GM23338 (cell line): ENCODE results near the gene SLC39A11.

ENCODE experiments used
- CREB1 ChIP-seq: fragments of 250-450 bp; sonication (Bioruptor Pico); IDR thresholded peaks from 2 replicates; pipeline ENCODE4 v1.5.0; 2020; ENCODE audit warnings: low read depth, mild to moderate bottlenecking, moderate library complexity
- EZH2 ChIP-seq: fragments of 200-600 bp; sonication (generic); IDR thresholded peaks from one replicate; pipeline ENCODE4 v1.8.0; 2017; ENCODE audit warnings: antibody characterized with exemption, mild to moderate bottlenecking, low read depth; ENCODE audit not compliant: unreplicated experiment
- JUNB ChIP-seq: IDR thresholded peaks from one replicate; pipeline ENCODE4 v1.6.1; 2016; ENCODE audit warnings: antibody characterized with exemption; ENCODE audit not compliant: unreplicated experiment
- NANOG ChIP-seq: IDR thresholded peaks from 2 replicates; pipeline ENCODE4 v1.6.1; 2016; ENCODE audit warnings: antibody characterized with exemption, borderline replicate concordance
- POLR2AphosphoS5 ChIP-seq: IDR thresholded peaks from 2 replicates; pipeline ENCODE4 v1.6.1; 2016; ENCODE audit warnings: antibody characterized with exemption, low read depth
- TF ChIP-seq, protein P1 (sequence below), 2 experiments: fragments of 200-600 bp in 1 of 2; sonication (generic) in 1 of 2; conservative IDR thresholded peaks; 2 replicates each; pipeline versions ENCODE4 v1.5.1 to v1.6.1; 2016 to 2017; ENCODE audit warnings: antibody characterized with exemption in 2 of 2, low read depth in 2 of 2, mild to moderate bottlenecking in 2 of 2, moderate library complexity in 1 of 2
- TF ChIP-seq, protein P2 (sequence below): IDR thresholded peaks from one replicate; pipeline ENCODE4 v1.6.1; 2018; ENCODE audit warnings: antibody characterized with exemption; ENCODE audit not compliant: unreplicated experiment
- TF ChIP-seq, protein P3 (sequence below): IDR thresholded peaks from 2 replicates; pipeline ENCODE4 v1.6.1; 2016; ENCODE audit warnings: antibody characterized with exemption

DNA sequence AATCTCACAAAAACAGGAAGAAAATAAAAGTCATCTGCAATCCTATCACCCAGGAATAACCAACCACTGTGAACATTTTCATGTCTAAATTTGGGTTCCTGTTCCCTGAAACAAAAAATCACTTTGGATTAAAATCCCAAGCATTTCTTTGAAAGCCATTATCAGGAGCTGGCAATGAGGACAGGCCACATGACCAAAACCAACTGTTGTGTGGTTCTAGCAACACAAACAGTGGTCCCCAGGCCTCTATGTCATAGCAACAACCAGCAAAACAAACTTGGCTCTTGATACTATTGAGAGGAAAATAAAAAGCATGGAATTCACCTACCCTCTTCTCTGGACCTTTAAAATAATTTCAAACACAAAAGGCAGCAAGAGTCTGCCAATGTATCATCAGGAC is 252.5 kb downstream of the SLC39A11 start:
- TF ChIP-seq, protein P1, sequence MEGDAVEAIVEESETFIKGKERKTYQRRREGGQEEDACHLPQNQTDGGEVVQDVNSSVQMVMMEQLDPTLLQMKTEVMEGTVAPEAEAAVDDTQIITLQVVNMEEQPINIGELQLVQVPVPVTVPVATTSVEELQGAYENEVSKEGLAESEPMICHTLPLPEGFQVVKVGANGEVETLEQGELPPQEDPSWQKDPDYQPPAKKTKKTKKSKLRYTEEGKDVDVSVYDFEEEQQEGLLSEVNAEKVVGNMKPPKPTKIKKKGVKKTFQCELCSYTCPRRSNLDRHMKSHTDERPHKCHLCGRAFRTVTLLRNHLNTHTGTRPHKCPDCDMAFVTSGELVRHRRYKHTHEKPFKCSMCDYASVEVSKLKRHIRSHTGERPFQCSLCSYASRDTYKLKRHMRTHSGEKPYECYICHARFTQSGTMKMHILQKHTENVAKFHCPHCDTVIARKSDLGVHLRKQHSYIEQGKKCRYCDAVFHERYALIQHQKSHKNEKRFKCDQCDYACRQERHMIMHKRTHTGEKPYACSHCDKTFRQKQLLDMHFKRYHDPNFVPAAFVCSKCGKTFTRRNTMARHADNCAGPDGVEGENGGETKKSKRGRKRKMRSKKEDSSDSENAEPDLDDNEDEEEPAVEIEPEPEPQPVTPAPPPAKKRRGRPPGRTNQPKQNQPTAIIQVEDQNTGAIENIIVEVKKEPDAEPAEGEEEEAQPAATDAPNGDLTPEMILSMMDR (conservative IDR thresholded peaks at IDR 0.05; ENCODE audit: low read depth in 2 of 2), result no peak
- no peak for TF ChIP-seq NANOG
- no peak for TF ChIP-seq POLR2AphosphoS5
- no peak for TF ChIP-seq CREB1
- TF ChIP-seq, protein P2, sequence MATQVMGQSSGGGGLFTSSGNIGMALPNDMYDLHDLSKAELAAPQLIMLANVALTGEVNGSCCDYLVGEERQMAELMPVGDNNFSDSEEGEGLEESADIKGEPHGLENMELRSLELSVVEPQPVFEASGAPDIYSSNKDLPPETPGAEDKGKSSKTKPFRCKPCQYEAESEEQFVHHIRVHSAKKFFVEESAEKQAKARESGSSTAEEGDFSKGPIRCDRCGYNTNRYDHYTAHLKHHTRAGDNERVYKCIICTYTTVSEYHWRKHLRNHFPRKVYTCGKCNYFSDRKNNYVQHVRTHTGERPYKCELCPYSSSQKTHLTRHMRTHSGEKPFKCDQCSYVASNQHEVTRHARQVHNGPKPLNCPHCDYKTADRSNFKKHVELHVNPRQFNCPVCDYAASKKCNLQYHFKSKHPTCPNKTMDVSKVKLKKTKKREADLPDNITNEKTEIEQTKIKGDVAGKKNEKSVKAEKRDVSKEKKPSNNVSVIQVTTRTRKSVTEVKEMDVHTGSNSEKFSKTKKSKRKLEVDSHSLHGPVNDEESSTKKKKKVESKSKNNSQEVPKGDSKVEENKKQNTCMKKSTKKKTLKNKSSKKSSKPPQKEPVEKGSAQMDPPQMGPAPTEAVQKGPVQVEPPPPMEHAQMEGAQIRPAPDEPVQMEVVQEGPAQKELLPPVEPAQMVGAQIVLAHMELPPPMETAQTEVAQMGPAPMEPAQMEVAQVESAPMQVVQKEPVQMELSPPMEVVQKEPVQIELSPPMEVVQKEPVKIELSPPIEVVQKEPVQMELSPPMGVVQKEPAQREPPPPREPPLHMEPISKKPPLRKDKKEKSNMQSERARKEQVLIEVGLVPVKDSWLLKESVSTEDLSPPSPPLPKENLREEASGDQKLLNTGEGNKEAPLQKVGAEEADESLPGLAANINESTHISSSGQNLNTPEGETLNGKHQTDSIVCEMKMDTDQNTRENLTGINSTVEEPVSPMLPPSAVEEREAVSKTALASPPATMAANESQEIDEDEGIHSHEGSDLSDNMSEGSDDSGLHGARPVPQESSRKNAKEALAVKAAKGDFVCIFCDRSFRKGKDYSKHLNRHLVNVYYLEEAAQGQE, result no peak
- no peak for TF ChIP-seq EZH2
- no peak for TF ChIP-seq JUNB
- TF ChIP-seq, protein P3, sequence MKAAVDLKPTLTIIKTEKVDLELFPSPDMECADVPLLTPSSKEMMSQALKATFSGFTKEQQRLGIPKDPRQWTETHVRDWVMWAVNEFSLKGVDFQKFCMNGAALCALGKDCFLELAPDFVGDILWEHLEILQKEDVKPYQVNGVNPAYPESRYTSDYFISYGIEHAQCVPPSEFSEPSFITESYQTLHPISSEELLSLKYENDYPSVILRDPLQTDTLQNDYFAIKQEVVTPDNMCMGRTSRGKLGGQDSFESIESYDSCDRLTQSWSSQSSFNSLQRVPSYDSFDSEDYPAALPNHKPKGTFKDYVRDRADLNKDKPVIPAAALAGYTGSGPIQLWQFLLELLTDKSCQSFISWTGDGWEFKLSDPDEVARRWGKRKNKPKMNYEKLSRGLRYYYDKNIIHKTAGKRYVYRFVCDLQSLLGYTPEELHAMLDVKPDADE, result no peak
